Head of caudate nucleus (tissue), 42 donors: ENCODE measurements around the gene GPC6.
"Not testable (repeated sequence)": the region's sequence is repeated elsewhere in the genome, so short reads cannot be mapped to it uniquely, and the experiment has no call there.

ENCODE experiments used
- DNase-seq, 42 donors: peaks; one replicate each; pipeline versions ENCODE4 v3.0.0 to v3.0.0-alpha.2; 2020 to 2021; ENCODE audit warnings: mixed read lengths in 7 of 42
- intact Hi-C: fragments of 100-400 bp; cut with DNase I; formaldehyde crosslinking; loops from one replicate; pipeline ENCODE4 v1.15.0; 2022

Gene GPC6

GRCh38 chr13:93462151-93462550 is 235.5 kb downstream of the GPC6 start:
- DNase-seq, result no peak
- intact Hi-C loops, result no loop called here

- DNase-seq, result no peak
- intact Hi-C loops, result no loop called here
These were observed 240.0 kb downstream of the GPC6 start for GRCh38 chr13:93466502-93467036.

GRCh38 chr13:93467175-93467574 is 240.6 kb downstream of the GPC6 start:
- intact Hi-C loops, result no loop called here
- no peak for DNase-seq

GRCh38 chr13:93468433-93468832 is 241.8 kb downstream of the GPC6 start:
- no peak for DNase-seq
- intact Hi-C loops, result no loop called here

GRCh38 chr13:93472296-93472695 is 245.7 kb downstream of the GPC6 start:
- no peak for DNase-seq

GRCh38 chr13:93472814-93473296 is 246.2 kb downstream of the GPC6 start:
- intact Hi-C loops, result no loop called here
- DNase-seq, result no peak

More at GRCh38 chr13:93472296-93472695, 245.7 kb downstream of the GPC6 start:
- intact Hi-C loops, result no loop called here

GRCh38 chr13:93473441-93474270 is 247.0 kb downstream of the GPC6 start:
- intact Hi-C loops, result no loop called here
- DNase-seq, result no peak

- no peak for DNase-seq
- intact Hi-C loops, result no loop called here
These were observed 249.6 kb downstream of the GPC6 start for GRCh38 chr13:93476175-93476574.

GRCh38 chr13:93477238-93477637 is 250.6 kb downstream of the GPC6 start:
- DNase-seq, result no peak
- intact Hi-C loops, result no loop called here

GRCh38 chr13:93480553-93481106 is 254.0 kb downstream of the GPC6 start:
- no peak for DNase-seq
- intact Hi-C loops, result no loop called here

GRCh38 chr13:93496117-93496516 is 269.5 kb downstream of the GPC6 start:
- intact Hi-C loops, DNase-seq: not testable (repeated sequence)

- intact Hi-C loops, result no loop called here
- no peak for DNase-seq
These were observed 270.5 kb downstream of the GPC6 start for GRCh38 chr13:93496985-93497673.

GRCh38 chr13:93499991-93500390 is 273.4 kb downstream of the GPC6 start:
- intact Hi-C loops, result no loop called here
- no peak for DNase-seq

- DNase-seq, result no peak
- intact Hi-C loops, result no loop called here
These were observed 275.5 kb downstream of the GPC6 start for GRCh38 chr13:93502071-93502470.

GRCh38 chr13:93502987-93503615 is 276.5 kb downstream of the GPC6 start:
- no peak for DNase-seq
- intact Hi-C loops, result no loop called here

- no peak for DNase-seq
- intact Hi-C loops, result no loop called here
These were observed 278.7 kb downstream of the GPC6 start for GRCh38 chr13:93505104-93505952.

- no peak for DNase-seq
- intact Hi-C loops, result no loop called here
These were observed 284.4 kb downstream of the GPC6 start for GRCh38 chr13:93511011-93511410.

GRCh38 chr13:93515267-93515666 is 288.7 kb downstream of the GPC6 start:
- intact Hi-C loops, result no loop called here
- DNase-seq, result no peak

GRCh38 chr13:93517658-93518057 is 291.1 kb downstream of the GPC6 start:
- no peak for DNase-seq
- intact Hi-C loops, result no loop called here
